ENCODE results near the gene TANK.
"Not testable (repeated sequence)": the region's sequence is repeated elsewhere in the genome, so short reads cannot be mapped to it uniquely, and the experiment has no call there.

TANK gene

GRCh38 chr2:161273038-161273760 is 113.0 kb downstream of the TANK start:
- H3K27me3 ChIP-seq (ENCODE audit: insufficient read depth, low read depth), result no peaks in the 10 kb centered on the region
- no peak overlapping the region for H3K27ac ChIP-seq
- no peak overlapping the region for H2AFZ ChIP-seq (ENCODE audit: low read depth)
- H3K36me3 ChIP-seq (ENCODE audit: insufficient read depth), result no peaks in the 10 kb centered on the region
- no peak overlapping the region for H3K4me3 ChIP-seq (IDR thresholded peaks at IDR 0.05; ENCODE audit: insufficient read depth, low read depth, low read length)
- H3K9ac ChIP-seq, result no peak overlapping the region
- H3K4me1 ChIP-seq (ENCODE audit: low read depth, poor library complexity, severe bottlenecking), result no peaks in the 10 kb centered on the region
- no peaks in the 10 kb centered on the region for H3K79me2 ChIP-seq (ENCODE audit: insufficient read depth, low read depth)
- peak; percentile 81 for TF ChIP-seq CTCF (conservative IDR thresholded peaks at IDR 0.05; ENCODE audit: low read depth, low read length)
- no peak overlapping the region for H3K4me2 ChIP-seq
- no peaks in the 10 kb centered on the region for H4K20me1 ChIP-seq (ENCODE audit: insufficient read depth)

DNA sequence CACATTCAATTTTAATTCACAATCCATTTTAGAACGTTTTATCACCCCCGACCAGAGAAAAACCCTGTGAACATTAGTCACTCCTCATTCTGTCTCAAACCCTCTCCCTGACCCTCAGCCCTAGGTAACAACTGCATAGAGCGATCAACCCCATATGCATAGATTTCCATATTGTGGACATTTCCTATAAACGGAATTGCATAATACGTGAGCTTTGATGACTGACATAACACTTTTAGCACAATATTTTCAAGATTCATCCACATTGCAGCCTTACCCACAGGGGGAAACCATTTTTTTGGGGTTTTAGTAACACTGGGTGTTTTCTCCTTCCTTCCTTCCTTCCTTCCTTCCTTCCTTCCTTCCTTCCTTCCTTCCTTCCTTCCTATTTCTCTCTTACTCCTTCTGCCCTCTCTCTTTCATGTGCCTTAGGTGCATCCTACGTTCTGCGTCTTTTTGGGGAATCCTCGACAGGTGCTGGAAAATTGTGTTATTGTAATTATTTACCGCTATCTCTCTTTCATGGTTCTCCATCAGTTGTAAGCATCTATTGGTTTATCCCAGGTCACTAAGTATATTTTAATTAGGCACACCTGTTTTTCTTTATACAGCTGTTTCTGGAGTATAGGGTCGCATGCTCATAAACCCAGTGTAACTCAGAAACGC is 118.5 kb downstream of the TANK start:
- not testable (repeated sequence) for H3K27ac ChIP-seq; H3K4me1 ChIP-seq (ENCODE audit: low read depth, poor library complexity, severe bottlenecking); H3K36me3 ChIP-seq (ENCODE audit: insufficient read depth); H3K27me3 ChIP-seq (ENCODE audit: insufficient read depth, low read depth); H4K20me1 ChIP-seq (ENCODE audit: insufficient read depth); H3K79me2 ChIP-seq (ENCODE audit: insufficient read depth, low read depth); H3K4me3 ChIP-seq (IDR thresholded peaks at IDR 0.05; ENCODE audit: insufficient read depth, low read depth, low read length); H3K4me2 ChIP-seq; H3K9ac ChIP-seq; H2AFZ ChIP-seq (ENCODE audit: low read depth)

- not testable (repeated sequence) for H3K27ac ChIP-seq; H4K20me1 ChIP-seq (ENCODE audit: insufficient read depth); H3K27me3 ChIP-seq (ENCODE audit: insufficient read depth, low read depth); H3K4me3 ChIP-seq (IDR thresholded peaks at IDR 0.05; ENCODE audit: insufficient read depth, low read depth, low read length); H3K79me2 ChIP-seq (ENCODE audit: insufficient read depth, low read depth); H3K4me1 ChIP-seq (ENCODE audit: low read depth, poor library complexity, severe bottlenecking); H3K36me3 ChIP-seq (ENCODE audit: insufficient read depth); H3K4me2 ChIP-seq; H2AFZ ChIP-seq (ENCODE audit: low read depth); H3K9ac ChIP-seq
These were observed 119.1 kb downstream of the TANK start for GRCh38 chr2:161279230-161279815.

GRCh38 chr2:161280906-161281323 is 120.7 kb downstream of the TANK start:
- not testable (repeated sequence) for H3K4me3 ChIP-seq (IDR thresholded peaks at IDR 0.05; ENCODE audit: insufficient read depth, low read depth, low read length); H3K27ac ChIP-seq; H3K4me2 ChIP-seq; H4K20me1 ChIP-seq (ENCODE audit: insufficient read depth); H3K27me3 ChIP-seq (ENCODE audit: insufficient read depth, low read depth); H3K4me1 ChIP-seq (ENCODE audit: low read depth, poor library complexity, severe bottlenecking); H2AFZ ChIP-seq (ENCODE audit: low read depth); H3K79me2 ChIP-seq (ENCODE audit: insufficient read depth, low read depth); H3K9ac ChIP-seq; H3K36me3 ChIP-seq (ENCODE audit: insufficient read depth)

- not testable (repeated sequence) for H2AFZ ChIP-seq (ENCODE audit: low read depth); H3K36me3 ChIP-seq (ENCODE audit: insufficient read depth); H3K4me1 ChIP-seq (ENCODE audit: low read depth, poor library complexity, severe bottlenecking); H3K27me3 ChIP-seq (ENCODE audit: insufficient read depth, low read depth); H3K4me2 ChIP-seq; H3K4me3 ChIP-seq (IDR thresholded peaks at IDR 0.05; ENCODE audit: insufficient read depth, low read depth, low read length); H3K27ac ChIP-seq; H3K79me2 ChIP-seq (ENCODE audit: insufficient read depth, low read depth); H4K20me1 ChIP-seq (ENCODE audit: insufficient read depth); H3K9ac ChIP-seq
These were observed 121.5 kb downstream of the TANK start for GRCh38 chr2:161281615-161282310.

DNA sequence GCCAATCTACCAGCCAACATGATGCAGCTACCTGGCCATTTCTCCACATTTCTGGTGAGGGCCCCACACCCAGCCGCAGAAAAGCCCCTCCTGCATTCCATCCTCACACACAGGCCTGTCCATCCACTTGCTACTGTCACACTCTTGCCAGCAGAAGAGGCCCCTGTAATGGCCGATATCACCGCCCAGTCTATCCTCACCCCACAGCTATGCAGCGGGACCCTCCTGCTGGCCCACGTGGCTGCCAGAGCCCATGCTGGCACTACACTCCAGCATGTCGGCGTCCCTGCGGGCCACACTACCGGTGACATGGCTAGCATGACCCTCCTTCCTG is 122.0 kb downstream of the TANK start:
- H3K4me3 ChIP-seq (IDR thresholded peaks at IDR 0.05; ENCODE audit: insufficient read depth, low read depth, low read length); H3K79me2 ChIP-seq (ENCODE audit: insufficient read depth, low read depth); H3K27me3 ChIP-seq (ENCODE audit: insufficient read depth, low read depth); H3K4me2 ChIP-seq; H3K4me1 ChIP-seq (ENCODE audit: low read depth, poor library complexity, severe bottlenecking); H4K20me1 ChIP-seq (ENCODE audit: insufficient read depth); H3K36me3 ChIP-seq (ENCODE audit: insufficient read depth); H3K27ac ChIP-seq; H2AFZ ChIP-seq (ENCODE audit: low read depth); H3K9ac ChIP-seq: not testable (repeated sequence)
